Liver (tissue), 9 donors: ENCODE measurements around the gene SETD1B. TPM values are rescaled to one million over a fixed set of nuclear protein-coding genes. Genes with fewer than 3 reads are reported as not detected.

ENCODE experiments used
- DNase-seq: peaks from one replicate; pipeline ENCODE4 v3.0.0-alpha.2; 2017; ENCODE audit warnings: low spot score
- H3K27ac ChIP-seq, 2 donors: one replicate each; pipeline ENCODE4 v1.7.0; 2013; ENCODE audit warnings: inconsistent platforms in 2 of 2, low read length in 2 of 2, control low read depth in 1 of 2, low read depth in 1 of 2, mild to moderate bottlenecking in 1 of 2
- H3K27me3 ChIP-seq, 4 donors: one replicate each; pipeline versions ENCODE4 v1.6.1 to v1.7.0; 2013; ENCODE audit warnings: low read length in 3 of 4, inconsistent platforms in 1 of 4, mild to moderate bottlenecking in 1 of 4, moderate library complexity in 1 of 4; ENCODE audit not compliant: control insufficient read depth in 4 of 4, insufficient read depth in 4 of 4
- H3K36me3 ChIP-seq, 4 donors: one replicate each; pipeline versions ENCODE4 v1.6.1 to v1.7.0; 2013; ENCODE audit warnings: low read length in 3 of 4, mild to moderate bottlenecking in 3 of 4, low read depth in 1 of 4, moderate library complexity in 1 of 4; ENCODE audit not compliant: control insufficient read depth in 4 of 4, insufficient read depth in 3 of 4
- H3K4me1 ChIP-seq, 4 donors: one replicate each; pipeline versions ENCODE4 v1.6.1 to v1.7.0; 2013; ENCODE audit warnings: low read length in 3 of 4, mild to moderate bottlenecking in 3 of 4, moderate library complexity in 1 of 4; ENCODE audit not compliant: control insufficient read depth in 4 of 4, insufficient read depth in 4 of 4
- H3K4me3 ChIP-seq, 3 donors: one replicate each; pipeline versions ENCODE4 v1.6.1 to v1.7.0; 2013; ENCODE audit warnings: low read length in 3 of 3, control low read depth in 1 of 3, low read depth in 1 of 3, mild to moderate bottlenecking in 1 of 3
- H3K9ac ChIP-seq, 2 donors: one replicate each; pipeline ENCODE4 v1.7.0; 2013; ENCODE audit warnings: low read length in 2 of 2, mild to moderate bottlenecking in 2 of 2, moderate library complexity in 2 of 2, control low read depth in 1 of 2, low read depth in 1 of 2
- H3K9me3 ChIP-seq, 4 donors: one replicate each; pipeline versions ENCODE4 v1.6.1 to v1.7.0; 2013; ENCODE audit warnings: low read length in 3 of 4; ENCODE audit not compliant: control insufficient read depth in 4 of 4
- EGR1 ChIP-seq, 2 donors: IDR thresholded peaks; 2 replicates each; pipeline ENCODE4 v1.6.1; 2016 to 2018; ENCODE audit warnings: antibody characterized with exemption in 2 of 2, low read depth in 2 of 2
- FOXA1 ChIP-seq: IDR thresholded peaks from 2 replicates; pipeline ENCODE4 v1.6.1; 2016; ENCODE audit warnings: antibody characterized with exemption
- FOXA2 ChIP-seq: IDR thresholded peaks from 2 replicates; pipeline ENCODE4 v1.6.1; 2016; ENCODE audit warnings: antibody characterized with exemption
- GABPA ChIP-seq, 2 donors: IDR thresholded peaks in 1 of 2; conservative IDR thresholded peaks in 1 of 2; 2 replicates each; pipeline ENCODE4 v1.6.1; 2016; ENCODE audit warnings: antibody characterized with exemption in 2 of 2, mild to moderate bottlenecking in 1 of 2, moderate library complexity in 1 of 2
- HNF4A ChIP-seq, 2 donors: conservative IDR thresholded peaks; 2 replicates each; pipeline ENCODE4 v1.6.1; 2016; ENCODE audit warnings: antibody characterized with exemption in 2 of 2, mild to moderate bottlenecking in 2 of 2
- HNF4G ChIP-seq: IDR thresholded peaks from 2 replicates; pipeline ENCODE4 v1.6.1; 2016; ENCODE audit warnings: antibody characterized with exemption
- JUND ChIP-seq, 2 donors: IDR thresholded peaks; 2 replicates each; pipeline ENCODE4 v1.6.1; 2016; ENCODE audit warnings: antibody characterized with exemption in 2 of 2
- NR2F2 ChIP-seq: IDR thresholded peaks from 2 replicates; pipeline ENCODE4 v1.6.1; 2016; ENCODE audit warnings: antibody characterized with exemption
- RAD21 ChIP-seq, 2 donors: IDR thresholded peaks; 2 replicates each; pipeline ENCODE4 v1.6.1; 2016; ENCODE audit warnings: antibody characterized with exemption in 2 of 2, mild to moderate bottlenecking in 2 of 2
- RXRA ChIP-seq, 2 donors: IDR thresholded peaks; 2 replicates each; pipeline ENCODE4 v1.6.1; 2017 to 2018; ENCODE audit warnings: antibody characterized with exemption in 2 of 2, mild to moderate bottlenecking in 1 of 2
- SP1 ChIP-seq: IDR thresholded peaks from 2 replicates; pipeline ENCODE4 v1.6.1; 2018; ENCODE audit warnings: antibody characterized with exemption, mild to moderate bottlenecking
- TAF1 ChIP-seq: conservative IDR thresholded peaks from 2 replicates; pipeline ENCODE4 v1.6.1; 2016; ENCODE audit warnings: antibody characterized with exemption, mild to moderate bottlenecking
- YY1 ChIP-seq: IDR thresholded peaks from 2 replicates; pipeline ENCODE4 v1.6.1; 2016; ENCODE audit warnings: antibody characterized with exemption, mild to moderate bottlenecking
- WGBS: extraction: QIAGEN DNeasy Blood & Tissue Kit; methylation state at CpG from one replicate; pipeline ENCODE4 v1.1.7; 2013; 5-methylcytosine and 5-hydroxymethylcytosine counted together
- polyA plus RNA-seq, 2 donors: library from polyadenylated mRNA; stranded (reverse) in 1 of 2; unstranded in 1 of 2; fragments of 200-250 nt in 1 of 2; fragments of >200 nt in 1 of 2; fragmentation: Nextera tagmentation in 1 of 2; extraction: Ambion mirVana in 1 of 2; gene quantifications; one replicate each; pipeline versions ENCODE4 v1.2.1 to v1.2.3, GENCODE V29; 2013 to 2015
- total RNA-seq, 2 donors: library from RNA; depleted of rRNA; stranded (reverse); fragments of >200 nt; gene quantifications; one replicate each; pipeline ENCODE4 v1.2.3, GENCODE V29; 2014
- TF ChIP-seq, protein P1 (sequence below): fragments of 150-350 bp; IDR thresholded peaks from 2 replicates; pipeline ENCODE4 v1.5.1; 2017; ENCODE audit warnings: improper control_type of control experiment, low read depth, low read length; ENCODE audit not compliant: missing input control
- TF ChIP-seq, protein P2 (sequence below): IDR thresholded peaks from 2 replicates; pipeline ENCODE4 v1.6.1; 2016; ENCODE audit warnings: antibody characterized with exemption
- TF ChIP-seq, protein P3 (sequence below): IDR thresholded peaks from 2 replicates; pipeline ENCODE4 v1.6.1; 2016; ENCODE audit warnings: antibody characterized with exemption, mild to moderate bottlenecking
- TF ChIP-seq, protein P4 (sequence below): IDR thresholded peaks from 2 replicates; pipeline ENCODE4 v1.6.1; 2016; ENCODE audit warnings: antibody characterized with exemption
- TF ChIP-seq, protein P5 (sequence below): IDR thresholded peaks from 2 replicates; pipeline ENCODE4 v1.6.1; 2016; ENCODE audit warnings: antibody characterized with exemption
- donor health status: healthy.
- donor health status: healthy.
- donor health status: healthy.
- donor health status: healthy.
- donor health status: healthy.

The SETD1B gene
- total and polyA plus RNA-seq, 4 donors: 1.8 to 7.9 (median 5.0) TPM

DNA sequence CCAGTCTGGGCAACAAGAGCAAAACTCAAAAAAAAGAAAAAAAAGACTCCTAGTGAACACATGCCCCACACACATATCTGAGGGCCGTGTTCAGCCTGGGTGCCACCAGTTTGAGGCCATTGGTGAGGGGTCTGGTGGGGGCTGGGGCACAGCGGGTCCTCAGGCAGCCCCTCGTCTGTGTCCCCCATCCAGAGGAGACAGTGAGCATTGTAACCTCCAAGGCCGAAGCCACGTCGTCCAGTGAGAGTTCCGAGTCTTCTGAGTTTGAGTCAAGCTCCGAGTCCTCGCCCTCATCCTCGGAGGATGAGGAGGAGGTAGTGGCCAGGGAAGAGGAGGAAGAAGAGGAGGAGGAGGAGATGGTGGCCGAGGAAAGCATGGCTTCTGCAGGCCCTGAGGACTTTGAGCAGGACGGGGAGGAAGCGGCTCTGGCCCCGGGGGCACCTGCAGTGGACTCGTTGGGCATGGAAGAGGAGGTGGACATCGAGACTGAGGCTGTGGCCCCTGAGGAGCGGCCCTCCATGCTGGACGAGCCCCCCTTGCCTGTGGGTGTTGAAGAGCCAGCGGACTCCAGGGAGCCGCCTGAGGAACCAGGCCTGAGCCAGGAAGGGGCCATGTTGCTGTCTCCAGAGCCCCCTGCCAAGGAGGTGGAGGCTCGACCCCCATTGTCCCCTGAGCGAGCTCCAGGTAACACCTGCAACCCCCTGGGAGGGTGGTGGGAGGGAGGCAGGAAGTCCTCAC lies 15.6 kb downstream of the SETD1B start:
- H3K36me3 ChIP-seq: peaks cover 35 to 76% (median 54%) of the 10 kb centered on the region in 4 donors
- H3K9ac ChIP-seq: no peak overlapping the region
- 93% methylated on average over 22 of the region's 22 CpGs for WGBS
- TF ChIP-seq FOXA1 (no peak), TAF1 (no peak), JUND (IDR thresholded peaks at IDR 0.05) (no peak)
- no peak for DNase-seq
- H3K27me3 ChIP-seq: no peaks in the 10 kb centered on the region
- H3K4me1 ChIP-seq: no peaks in the 10 kb centered on the region
- no peak overlapping the region for H3K27ac ChIP-seq
- no peaks in the 10 kb centered on the region for H3K9me3 ChIP-seq
- no peak overlapping the region for H3K4me3 ChIP-seq

DNA sequence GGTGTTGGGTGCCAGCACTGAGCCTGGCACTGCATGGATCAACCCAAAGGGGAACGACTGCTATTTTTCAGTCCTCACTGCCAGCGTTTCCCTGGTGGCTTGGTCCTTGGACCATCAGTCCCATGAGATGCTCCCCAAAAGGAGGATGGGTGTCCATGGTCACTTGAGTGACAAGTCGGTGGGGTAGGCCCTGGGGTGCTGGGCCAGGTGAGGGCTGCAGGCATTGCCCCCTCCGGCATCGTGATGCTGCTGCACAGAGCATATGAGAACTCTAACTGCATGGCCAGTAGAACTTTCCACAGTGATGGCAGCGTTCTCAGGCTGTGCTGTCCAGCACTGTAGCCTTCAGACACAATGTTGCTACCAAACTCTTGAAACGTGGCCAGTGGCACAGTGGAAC lies 16.2 kb downstream of the SETD1B start:
- H3K4me1 ChIP-seq: no peaks in the 10 kb centered on the region
- no peak overlapping the region for H3K4me3 ChIP-seq
- 90% methylated on average over 7 of the region's 7 CpGs for WGBS
- no peaks in the 10 kb centered on the region for H3K9me3 ChIP-seq
- no peak for TF ChIP-seq SP1
- TF ChIP-seq, protein P1, sequence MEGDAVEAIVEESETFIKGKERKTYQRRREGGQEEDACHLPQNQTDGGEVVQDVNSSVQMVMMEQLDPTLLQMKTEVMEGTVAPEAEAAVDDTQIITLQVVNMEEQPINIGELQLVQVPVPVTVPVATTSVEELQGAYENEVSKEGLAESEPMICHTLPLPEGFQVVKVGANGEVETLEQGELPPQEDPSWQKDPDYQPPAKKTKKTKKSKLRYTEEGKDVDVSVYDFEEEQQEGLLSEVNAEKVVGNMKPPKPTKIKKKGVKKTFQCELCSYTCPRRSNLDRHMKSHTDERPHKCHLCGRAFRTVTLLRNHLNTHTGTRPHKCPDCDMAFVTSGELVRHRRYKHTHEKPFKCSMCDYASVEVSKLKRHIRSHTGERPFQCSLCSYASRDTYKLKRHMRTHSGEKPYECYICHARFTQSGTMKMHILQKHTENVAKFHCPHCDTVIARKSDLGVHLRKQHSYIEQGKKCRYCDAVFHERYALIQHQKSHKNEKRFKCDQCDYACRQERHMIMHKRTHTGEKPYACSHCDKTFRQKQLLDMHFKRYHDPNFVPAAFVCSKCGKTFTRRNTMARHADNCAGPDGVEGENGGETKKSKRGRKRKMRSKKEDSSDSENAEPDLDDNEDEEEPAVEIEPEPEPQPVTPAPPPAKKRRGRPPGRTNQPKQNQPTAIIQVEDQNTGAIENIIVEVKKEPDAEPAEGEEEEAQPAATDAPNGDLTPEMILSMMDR: no peak
- no peak for TF ChIP-seq HNF4A (conservative IDR thresholded peaks at IDR 0.05)
- no peak for TF ChIP-seq JUND (IDR thresholded peaks at IDR 0.05)
- TF ChIP-seq, protein P2, sequence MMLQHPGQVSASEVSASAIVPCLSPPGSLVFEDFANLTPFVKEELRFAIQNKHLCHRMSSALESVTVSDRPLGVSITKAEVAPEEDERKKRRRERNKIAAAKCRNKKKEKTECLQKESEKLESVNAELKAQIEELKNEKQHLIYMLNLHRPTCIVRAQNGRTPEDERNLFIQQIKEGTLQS: no peak
- TF ChIP-seq, protein P3, sequence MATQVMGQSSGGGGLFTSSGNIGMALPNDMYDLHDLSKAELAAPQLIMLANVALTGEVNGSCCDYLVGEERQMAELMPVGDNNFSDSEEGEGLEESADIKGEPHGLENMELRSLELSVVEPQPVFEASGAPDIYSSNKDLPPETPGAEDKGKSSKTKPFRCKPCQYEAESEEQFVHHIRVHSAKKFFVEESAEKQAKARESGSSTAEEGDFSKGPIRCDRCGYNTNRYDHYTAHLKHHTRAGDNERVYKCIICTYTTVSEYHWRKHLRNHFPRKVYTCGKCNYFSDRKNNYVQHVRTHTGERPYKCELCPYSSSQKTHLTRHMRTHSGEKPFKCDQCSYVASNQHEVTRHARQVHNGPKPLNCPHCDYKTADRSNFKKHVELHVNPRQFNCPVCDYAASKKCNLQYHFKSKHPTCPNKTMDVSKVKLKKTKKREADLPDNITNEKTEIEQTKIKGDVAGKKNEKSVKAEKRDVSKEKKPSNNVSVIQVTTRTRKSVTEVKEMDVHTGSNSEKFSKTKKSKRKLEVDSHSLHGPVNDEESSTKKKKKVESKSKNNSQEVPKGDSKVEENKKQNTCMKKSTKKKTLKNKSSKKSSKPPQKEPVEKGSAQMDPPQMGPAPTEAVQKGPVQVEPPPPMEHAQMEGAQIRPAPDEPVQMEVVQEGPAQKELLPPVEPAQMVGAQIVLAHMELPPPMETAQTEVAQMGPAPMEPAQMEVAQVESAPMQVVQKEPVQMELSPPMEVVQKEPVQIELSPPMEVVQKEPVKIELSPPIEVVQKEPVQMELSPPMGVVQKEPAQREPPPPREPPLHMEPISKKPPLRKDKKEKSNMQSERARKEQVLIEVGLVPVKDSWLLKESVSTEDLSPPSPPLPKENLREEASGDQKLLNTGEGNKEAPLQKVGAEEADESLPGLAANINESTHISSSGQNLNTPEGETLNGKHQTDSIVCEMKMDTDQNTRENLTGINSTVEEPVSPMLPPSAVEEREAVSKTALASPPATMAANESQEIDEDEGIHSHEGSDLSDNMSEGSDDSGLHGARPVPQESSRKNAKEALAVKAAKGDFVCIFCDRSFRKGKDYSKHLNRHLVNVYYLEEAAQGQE: no peak
- TF ChIP-seq HNF4G: no peak
- TF ChIP-seq, protein P4, sequence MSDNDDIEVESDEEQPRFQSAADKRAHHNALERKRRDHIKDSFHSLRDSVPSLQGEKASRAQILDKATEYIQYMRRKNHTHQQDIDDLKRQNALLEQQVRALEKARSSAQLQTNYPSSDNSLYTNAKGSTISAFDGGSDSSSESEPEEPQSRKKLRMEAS: no peak
- TF ChIP-seq YY1: no peak
- no peak for TF ChIP-seq GABPA (IDR thresholded peaks at IDR 0.05 in 1 of 2, conservative IDR thresholded peaks at IDR 0.05 in 1 of 2)
- no peak for TF ChIP-seq FOXA2
- TF ChIP-seq TAF1: no peak
- TF ChIP-seq RAD21 (IDR thresholded peaks at IDR 0.05): no peak
- no peak for TF ChIP-seq RXRA (IDR thresholded peaks at IDR 0.05)
- TF ChIP-seq EGR1 (IDR thresholded peaks at IDR 0.05; ENCODE audit: low read depth in 2 of 2): no peak
- TF ChIP-seq, protein P5, sequence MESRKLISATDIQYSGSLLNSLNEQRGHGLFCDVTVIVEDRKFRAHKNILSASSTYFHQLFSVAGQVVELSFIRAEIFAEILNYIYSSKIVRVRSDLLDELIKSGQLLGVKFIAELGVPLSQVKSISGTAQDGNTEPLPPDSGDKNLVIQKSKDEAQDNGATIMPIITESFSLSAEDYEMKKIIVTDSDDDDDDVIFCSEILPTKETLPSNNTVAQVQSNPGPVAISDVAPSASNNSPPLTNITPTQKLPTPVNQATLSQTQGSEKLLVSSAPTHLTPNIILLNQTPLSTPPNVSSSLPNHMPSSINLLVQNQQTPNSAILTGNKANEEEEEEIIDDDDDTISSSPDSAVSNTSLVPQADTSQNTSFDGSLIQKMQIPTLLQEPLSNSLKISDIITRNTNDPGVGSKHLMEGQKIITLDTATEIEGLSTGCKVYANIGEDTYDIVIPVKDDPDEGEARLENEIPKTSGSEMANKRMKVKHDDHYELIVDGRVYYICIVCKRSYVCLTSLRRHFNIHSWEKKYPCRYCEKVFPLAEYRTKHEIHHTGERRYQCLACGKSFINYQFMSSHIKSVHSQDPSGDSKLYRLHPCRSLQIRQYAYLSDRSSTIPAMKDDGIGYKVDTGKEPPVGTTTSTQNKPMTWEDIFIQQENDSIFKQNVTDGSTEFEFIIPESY: no peak
- TF ChIP-seq FOXA1: no peak
- TF ChIP-seq NR2F2: no peak
- H3K27me3 ChIP-seq: no peaks in the 10 kb centered on the region
- peaks cover 33 to 74% (median 53%) of the 10 kb centered on the region in 4 donors for H3K36me3 ChIP-seq
- H3K9ac ChIP-seq: no peak overlapping the region
- no peak overlapping the region for H3K27ac ChIP-seq
- no peak for DNase-seq
